ENCODE data around the gene TAS2R30. TPM values are rescaled to one million over a fixed set of nuclear protein-coding genes. Genes with fewer than 3 reads are reported as not detected.
"Not testable (repeated sequence)": the region's sequence is repeated elsewhere in the genome, so short reads cannot be mapped to it uniquely, and the experiment has no call there.

The TAS2R30 gene
- total and polyA plus RNA-seq, 2 donors: 42.9 TPM; not detected in 1

DNA sequence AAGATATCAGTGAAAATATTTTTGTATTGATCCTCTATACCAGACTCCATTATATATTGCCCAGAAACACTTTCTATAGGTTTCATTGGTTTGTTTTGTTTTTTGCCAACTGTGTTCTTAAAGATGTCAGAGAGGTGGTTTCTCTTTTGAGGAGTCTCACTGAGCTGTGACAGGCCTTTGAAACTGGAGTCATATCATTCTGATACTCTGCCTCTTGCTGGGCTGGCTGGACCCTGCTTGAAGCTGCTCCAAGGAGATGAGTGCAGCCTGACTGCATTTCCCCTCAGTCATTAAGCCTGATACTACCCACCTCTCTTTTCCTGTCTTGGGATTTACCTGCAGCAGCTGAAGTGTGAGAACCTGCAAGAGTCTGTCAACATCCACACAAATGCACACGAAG, 16.4 kb upstream of the TAS2R30 start:
- Histone ChIP-seq H3K4me3 (ENCODE audit: low read depth, low read length) (no peak overlapping the region), H3K36me3 (ENCODE audit: insufficient read depth) (no peaks in the 10 kb centered on the region), H3K4me1 (ENCODE audit: insufficient read depth) (no peaks in the 10 kb centered on the region), H3K27ac (ENCODE audit: low read depth) (no peak overlapping the region)
- DNase-seq (ENCODE audit: extremely low spot score): no peak
- 62% methylated on average over 1 of the region's 1 CpG for WGBS

DNA sequence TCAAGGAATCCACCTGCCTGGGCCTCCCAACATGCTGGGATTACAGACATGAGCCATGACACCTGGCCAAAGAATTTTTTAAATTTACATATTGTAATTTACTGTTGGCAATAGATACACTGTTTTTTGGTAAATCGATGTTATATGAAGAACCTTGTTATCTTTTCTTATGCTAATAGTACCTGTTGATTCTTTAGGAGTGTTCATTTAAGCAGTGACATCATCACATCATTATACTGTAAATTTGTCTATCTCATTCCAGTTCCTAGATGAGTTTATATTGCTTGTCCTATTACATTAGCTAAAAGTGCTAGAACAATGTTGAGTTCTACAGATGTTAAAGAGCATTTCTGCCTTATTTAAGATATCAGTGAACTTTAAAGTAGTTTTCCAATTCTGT, 13.0 kb upstream of the TAS2R30 start:
- H3K4me3 ChIP-seq (ENCODE audit: low read depth, low read length): no peak overlapping the region
- no peaks in the 10 kb centered on the region for H3K4me1 ChIP-seq (ENCODE audit: insufficient read depth)
- DNase-seq (ENCODE audit: extremely low spot score): no peak
- 99% methylated on average over 1 of the region's 1 CpG for WGBS
- no peak overlapping the region for H3K27ac ChIP-seq (ENCODE audit: low read depth)
- peaks cover 1% of the 10 kb centered on the region for H3K36me3 ChIP-seq (ENCODE audit: insufficient read depth)

DNA sequence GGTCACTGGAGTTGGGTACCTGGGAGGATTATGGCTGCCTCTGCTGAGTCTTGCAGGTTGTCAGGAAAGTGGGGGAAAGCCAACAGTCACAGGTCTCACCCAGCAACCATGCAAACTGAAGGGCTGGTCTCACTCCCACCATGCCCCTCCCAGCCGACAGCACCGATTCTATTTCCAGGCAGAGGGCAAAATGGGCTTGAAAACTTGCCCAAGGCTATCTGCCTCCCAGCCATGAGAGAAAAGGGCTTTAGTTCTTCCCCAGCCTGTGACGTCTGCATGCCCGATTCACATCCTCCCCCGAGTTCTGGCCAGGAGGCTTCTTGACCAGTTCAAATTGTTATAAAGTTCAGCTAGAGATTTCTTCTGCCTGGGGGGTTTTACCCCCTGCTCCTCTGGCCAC, 9.9 kb upstream of the TAS2R30 start:
- no peaks in the 10 kb centered on the region for H3K4me1 ChIP-seq (ENCODE audit: insufficient read depth)
- peaks cover 1% of the 10 kb centered on the region for H3K36me3 ChIP-seq (ENCODE audit: insufficient read depth)
- no peak overlapping the region for H3K27ac ChIP-seq (ENCODE audit: low read depth)
- H3K4me3 ChIP-seq (ENCODE audit: low read depth, low read length): no peak overlapping the region
- 89% methylated on average over 5 of the region's 5 CpGs for WGBS
- DNase-seq (ENCODE audit: extremely low spot score): no peak

DNA sequence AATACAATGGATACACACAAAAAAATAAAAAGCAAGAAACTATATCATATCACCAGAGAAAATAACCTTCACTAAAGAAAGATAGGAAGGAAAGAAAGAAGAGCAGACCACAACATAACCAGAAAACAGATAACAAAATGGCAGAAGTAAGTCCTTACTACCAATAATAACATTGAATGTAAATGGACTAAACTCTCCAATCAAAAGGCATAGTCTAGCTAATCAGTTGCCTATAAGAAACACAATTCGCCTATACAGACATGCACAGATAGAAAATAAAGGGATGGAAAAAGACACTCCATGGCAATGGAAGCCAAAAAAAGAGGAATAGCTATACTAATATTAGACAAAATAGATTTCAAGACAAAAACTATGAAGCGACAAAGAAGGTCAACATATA, 8.9 kb upstream of the TAS2R30 start:
- Histone ChIP-seq H3K4me3 (ENCODE audit: low read depth, low read length) (no peak overlapping the region), H3K4me1 (ENCODE audit: insufficient read depth) (no peaks in the 10 kb centered on the region), H3K36me3 (ENCODE audit: insufficient read depth) (peaks cover 1% of the 10 kb centered on the region), H3K27ac (ENCODE audit: low read depth) (no peak overlapping the region)
- no peak for DNase-seq (ENCODE audit: extremely low spot score)
- WGBS: 82% methylated on average over 2 of the region's 2 CpGs

DNA sequence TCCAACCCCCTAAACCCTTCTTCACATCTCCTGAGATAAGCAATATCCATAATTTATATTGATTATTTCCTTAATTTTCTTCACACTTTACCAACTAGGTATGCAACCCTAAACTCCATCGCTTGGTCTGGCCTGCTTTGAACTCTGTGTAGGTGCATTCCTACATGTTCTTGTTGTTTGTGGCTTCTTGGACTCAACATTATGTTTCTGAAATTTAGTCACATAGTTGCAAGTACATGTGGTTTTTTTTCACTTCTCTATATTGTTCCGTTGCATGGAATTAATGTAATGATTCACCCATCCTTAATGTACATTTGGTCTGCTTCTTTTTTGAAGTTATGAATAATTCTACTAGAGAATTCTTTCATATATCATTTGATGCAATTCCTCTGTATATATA, 1.6 kb upstream of the TAS2R30 start:
- H3K36me3 ChIP-seq (ENCODE audit: insufficient read depth): no peaks in the 10 kb centered on the region
- H3K4me1 ChIP-seq (ENCODE audit: insufficient read depth): no peaks in the 10 kb centered on the region
- WGBS: 78% methylated on average over 2 of the region's 2 CpGs
- no peak overlapping the region for H3K4me3 ChIP-seq (ENCODE audit: low read depth, low read length)
- DNase-seq (ENCODE audit: extremely low spot score): no peak
- no peak overlapping the region for H3K27ac ChIP-seq (ENCODE audit: low read depth)

DNA sequence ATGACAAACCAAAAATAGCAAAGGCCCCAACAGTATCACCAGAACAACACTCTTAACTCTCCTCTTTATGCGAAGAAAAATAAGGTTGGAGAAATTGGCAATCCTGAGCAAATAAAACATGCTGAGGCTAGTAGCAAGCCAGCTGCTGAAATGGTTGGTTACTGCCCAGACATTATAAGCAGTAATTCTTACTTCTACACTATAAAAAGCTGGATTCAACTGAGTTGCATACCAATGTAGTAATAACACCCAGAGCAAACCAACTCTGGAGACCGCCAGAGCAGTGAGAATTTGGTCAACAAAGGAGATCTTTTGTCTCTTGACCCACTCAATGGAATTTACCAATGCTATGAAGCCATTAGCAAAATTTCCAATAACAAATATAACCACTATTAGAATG, 628 bp downstream of the TAS2R30 start:
- Histone ChIP-seq H3K4me1 (ENCODE audit: insufficient read depth) (no peaks in the 10 kb centered on the region), H3K27ac (ENCODE audit: low read depth) (no peak overlapping the region), H3K36me3 (ENCODE audit: insufficient read depth) (no peaks in the 10 kb centered on the region), H3K4me3 (ENCODE audit: low read depth, low read length) (no peak overlapping the region)
- 83% methylated on average over 2 of the region's 2 CpGs for whole genome bisulfite sequencing
- DNase-seq (ENCODE audit: extremely low spot score): peak; percentile 3

DNA sequence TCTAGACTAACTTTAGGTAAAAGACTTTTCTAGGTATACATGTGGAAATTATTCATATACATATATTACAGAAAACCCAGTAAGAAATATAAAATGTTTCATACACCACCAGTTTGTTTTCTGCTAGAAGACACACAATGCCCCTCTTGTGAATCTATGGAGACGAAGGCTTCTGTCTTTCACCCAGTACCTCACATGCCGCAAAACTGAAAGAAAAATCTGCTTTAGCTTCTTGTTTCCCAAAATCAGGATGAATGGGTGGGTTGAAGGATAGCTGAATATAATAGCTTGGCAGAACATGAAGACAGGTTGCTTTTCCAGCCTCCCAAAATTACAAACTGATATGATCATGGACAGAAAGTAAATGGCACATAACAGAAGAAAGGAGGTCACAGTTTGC, 1.3 kb downstream of the TAS2R30 start:
- no peak for DNase-seq (ENCODE audit: extremely low spot score)
- 92% methylated on average over 2 of the region's 2 CpGs for WGBS
- H3K36me3 ChIP-seq (ENCODE audit: insufficient read depth): no peaks in the 10 kb centered on the region
- no peak overlapping the region for H3K27ac ChIP-seq (ENCODE audit: low read depth)
- H3K4me3 ChIP-seq (ENCODE audit: low read depth, low read length): no peak overlapping the region
- H3K4me1 ChIP-seq (ENCODE audit: insufficient read depth): no peaks in the 10 kb centered on the region

DNA sequence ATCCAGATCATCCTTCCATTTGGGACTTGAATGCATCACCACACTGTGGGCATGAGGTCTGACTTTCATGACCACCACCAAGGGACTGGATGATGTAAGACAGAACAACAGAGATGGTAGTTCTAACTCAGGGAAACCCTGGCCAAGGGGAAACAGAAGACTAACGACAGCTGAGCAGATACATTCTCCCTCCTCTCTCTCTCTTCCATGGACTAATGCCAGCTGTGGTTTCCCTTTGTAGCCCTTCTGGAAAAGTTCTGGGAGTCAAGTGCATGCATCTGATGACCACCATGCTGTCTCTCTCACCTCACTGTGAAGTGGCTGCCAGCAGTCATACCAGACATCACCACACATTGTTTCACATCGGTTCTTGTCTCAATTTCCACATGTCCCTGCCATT, 3.4 kb downstream of the TAS2R30 start:
- WGBS: 58% methylated on average over 2 of the region's 2 CpGs
- DNase-seq (ENCODE audit: extremely low spot score): no peak
- Histone ChIP-seq H3K4me3 (ENCODE audit: low read depth, low read length) (no peak overlapping the region), H3K27ac (ENCODE audit: low read depth) (no peak overlapping the region), H3K36me3 (ENCODE audit: insufficient read depth) (no peaks in the 10 kb centered on the region), H3K4me1 (ENCODE audit: insufficient read depth) (no peaks in the 10 kb centered on the region)

DNA sequence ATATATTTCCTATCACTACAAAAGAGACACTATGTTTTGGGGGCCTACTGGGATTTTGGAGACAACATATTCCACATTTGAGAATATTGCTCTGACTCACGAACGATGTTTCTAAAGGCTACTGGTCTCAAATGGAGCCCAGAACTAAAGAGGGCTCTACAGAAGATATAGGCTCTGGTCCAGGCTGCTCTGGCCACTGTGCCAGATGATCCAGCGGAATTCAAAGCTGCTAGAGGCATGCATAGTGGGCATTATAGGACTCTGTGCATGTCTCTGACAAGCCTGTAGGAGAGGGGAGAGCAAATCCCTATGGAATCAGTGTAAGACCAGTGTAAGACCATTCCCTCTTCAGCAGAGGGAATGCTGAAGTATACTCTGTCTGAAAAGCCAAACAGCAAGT, 4.1 kb downstream of the TAS2R30 start:
- Histone ChIP-seq H3K4me1 (ENCODE audit: insufficient read depth) (no peaks in the 10 kb centered on the region), H3K27ac (ENCODE audit: low read depth) (no peak overlapping the region), H3K36me3 (ENCODE audit: insufficient read depth) (no peaks in the 10 kb centered on the region), H3K4me3 (ENCODE audit: low read depth, low read length) (no peak overlapping the region)
- DNase-seq (ENCODE audit: extremely low spot score): no peak
- WGBS: 94% methylated on average over 3 of the region's 3 CpGs

DNA sequence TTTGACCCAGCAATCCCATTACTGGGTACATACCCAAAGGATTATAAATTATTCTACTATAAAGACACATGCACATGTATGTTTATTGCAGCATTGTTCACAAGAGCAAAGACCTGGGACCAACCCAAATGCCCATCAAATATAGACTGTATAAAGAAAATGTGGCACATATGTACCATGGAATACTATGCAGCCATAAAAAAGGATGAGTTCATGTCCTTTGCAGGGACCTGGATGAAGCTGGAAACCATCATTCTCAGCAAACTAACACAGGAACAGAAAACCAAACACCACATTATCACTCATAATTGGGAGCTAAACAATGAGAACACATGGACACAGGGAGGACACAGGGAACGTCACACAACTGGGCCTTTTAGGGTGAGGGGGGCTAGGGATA, 20.3 kb downstream of the TAS2R30 start:
- not testable (repeated sequence) for H3K27ac ChIP-seq (ENCODE audit: low read depth); H3K36me3 ChIP-seq (ENCODE audit: insufficient read depth); H3K4me3 ChIP-seq (ENCODE audit: low read depth, low read length); DNase-seq (ENCODE audit: extremely low spot score); H3K4me1 ChIP-seq (ENCODE audit: insufficient read depth)
- 98% methylated on average over 1 of the region's 1 CpG for WGBS

DNA sequence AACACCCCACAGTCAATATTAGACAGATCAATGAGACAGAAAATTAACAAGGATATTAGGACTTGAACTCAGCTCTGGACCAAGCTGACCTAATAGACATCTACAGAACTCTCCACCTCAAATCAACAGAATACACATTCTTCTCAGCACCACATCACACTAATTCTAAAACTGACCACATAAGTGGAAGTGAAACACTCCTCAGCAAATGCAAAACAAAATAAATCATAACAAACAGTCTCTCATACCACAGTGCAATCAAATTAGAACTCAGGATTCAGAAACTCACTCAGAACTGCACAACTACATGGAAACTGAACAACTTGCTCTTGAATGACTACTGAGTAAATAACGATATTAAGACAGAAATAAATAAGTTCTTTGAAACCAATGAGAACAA, 23.2 kb downstream of the TAS2R30 start:
- not testable (repeated sequence) for H3K4me1 ChIP-seq (ENCODE audit: insufficient read depth); H3K36me3 ChIP-seq (ENCODE audit: insufficient read depth); H3K27ac ChIP-seq (ENCODE audit: low read depth); H3K4me3 ChIP-seq (ENCODE audit: low read depth, low read length); DNase-seq (ENCODE audit: extremely low spot score)
- WGBS: 99% methylated on average over 1 of the region's 1 CpG

DNA sequence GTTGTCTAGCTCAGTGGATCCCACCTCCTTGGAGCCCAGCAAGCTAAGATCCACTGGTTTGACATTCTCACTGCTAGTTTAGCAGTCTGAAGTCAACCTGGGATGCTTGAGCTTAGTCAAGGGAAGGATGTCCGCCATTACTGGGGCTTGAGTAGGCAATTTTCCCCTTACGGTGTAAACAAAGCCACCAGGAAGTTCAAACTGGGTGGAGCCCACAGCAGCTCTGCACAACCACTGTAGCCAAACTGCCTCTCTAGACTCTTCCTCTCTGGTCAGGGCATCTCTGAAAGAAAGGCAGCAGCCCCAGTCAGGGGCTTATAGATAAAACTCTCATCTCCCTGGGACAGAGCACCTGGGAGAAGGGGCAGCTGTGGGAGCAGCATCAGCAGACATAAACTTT, 25.6 kb downstream of the TAS2R30 start:
- no peak for DNase-seq (ENCODE audit: extremely low spot score)
- Histone ChIP-seq H3K36me3 (ENCODE audit: insufficient read depth) (no peaks in the 10 kb centered on the region), H3K27ac (ENCODE audit: low read depth) (no peak overlapping the region), H3K4me3 (ENCODE audit: low read depth, low read length) (no peak overlapping the region), H3K4me1 (ENCODE audit: insufficient read depth) (no peaks in the 10 kb centered on the region)
- 95% methylated on average over 2 of the region's 2 CpGs for WGBS

DNA sequence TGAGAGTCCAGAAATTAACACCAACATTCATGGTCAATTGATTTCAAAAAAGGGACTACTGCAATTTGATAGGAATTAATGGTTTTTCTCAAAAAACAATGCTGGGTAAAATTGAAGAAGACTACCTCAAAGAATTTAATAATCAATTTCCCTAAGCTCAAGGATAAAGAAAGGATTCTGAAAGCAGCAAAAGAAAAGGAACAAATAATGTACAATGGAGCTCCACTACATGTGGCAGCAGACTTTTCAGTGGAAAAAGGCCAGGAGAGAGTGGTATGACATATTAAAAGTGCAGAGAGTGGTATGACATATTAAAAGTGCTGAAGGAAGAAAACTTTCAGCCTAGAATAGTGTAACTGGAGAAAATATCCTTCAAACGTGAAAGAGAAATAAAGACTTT, 26.7 kb downstream of the TAS2R30 start:
- DNase-seq (ENCODE audit: extremely low spot score): no peak
- WGBS: 72% methylated on average over 1 of the region's 1 CpG

DNA sequence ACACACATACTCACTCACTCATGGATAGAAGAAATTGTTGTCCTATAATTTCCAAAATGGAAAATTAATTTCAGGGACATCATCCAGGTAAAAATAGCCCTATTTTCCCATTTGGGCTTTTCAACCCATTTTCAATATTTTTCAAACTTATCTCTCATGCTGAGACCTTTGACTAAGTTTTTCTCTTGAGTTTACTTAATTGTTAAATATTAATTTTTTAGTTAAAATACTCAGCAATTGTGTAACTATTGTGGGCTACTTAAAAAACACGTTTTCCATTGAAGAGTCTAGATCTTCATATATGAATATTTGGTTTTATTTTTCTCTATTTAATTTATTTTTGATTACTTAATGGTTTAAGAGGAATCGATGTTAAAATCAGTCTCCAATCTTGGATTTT, 28.2 kb downstream of the TAS2R30 start:
- Histone ChIP-seq H3K27ac (ENCODE audit: low read depth) (no peak overlapping the region), H3K36me3 (ENCODE audit: insufficient read depth) (no peaks in the 10 kb centered on the region), H3K4me1 (ENCODE audit: insufficient read depth) (no peaks in the 10 kb centered on the region), H3K4me3 (ENCODE audit: low read depth, low read length) (no peak overlapping the region)
- no peak for DNase-seq (ENCODE audit: extremely low spot score)
- 96% methylated on average over 2 of the region's 2 CpGs for WGBS

More for the DNA sequence above, 26.7 kb downstream of the TAS2R30 start:
- Histone ChIP-seq H3K4me1 (ENCODE audit: insufficient read depth) (no peaks in the 10 kb centered on the region), H3K36me3 (ENCODE audit: insufficient read depth) (no peaks in the 10 kb centered on the region), H3K27ac (ENCODE audit: low read depth) (no peak overlapping the region), H3K4me3 (ENCODE audit: low read depth, low read length) (no peak overlapping the region)

DNA sequence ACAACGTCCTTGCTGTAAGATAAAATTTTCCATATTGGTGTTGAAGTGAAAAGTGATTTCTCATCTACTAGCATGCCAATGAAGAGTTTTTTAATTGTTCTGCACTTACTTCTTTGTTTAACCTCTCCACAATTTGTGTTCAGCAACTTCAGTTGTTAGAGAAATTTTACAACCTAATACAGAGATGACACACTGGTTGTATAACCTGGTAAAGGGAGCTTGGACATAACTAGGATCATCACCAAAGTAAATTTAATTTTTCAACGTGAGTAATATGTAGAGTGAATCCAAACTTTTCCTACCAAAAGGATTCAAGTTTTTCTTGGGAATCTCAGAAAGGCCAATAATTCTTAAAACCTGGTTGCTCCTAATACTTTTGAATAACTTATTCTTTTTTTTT, 28.9 kb downstream of the TAS2R30 start:
- WGBS: 61% methylated on average over 2 of the region's 2 CpGs
- no peak overlapping the region for H3K27ac ChIP-seq (ENCODE audit: low read depth)
- no peaks in the 10 kb centered on the region for H3K4me1 ChIP-seq (ENCODE audit: insufficient read depth)
- no peaks in the 10 kb centered on the region for H3K36me3 ChIP-seq (ENCODE audit: insufficient read depth)
- no peak overlapping the region for H3K4me3 ChIP-seq (ENCODE audit: low read depth, low read length)
- DNase-seq (ENCODE audit: extremely low spot score): no peak

Measured in urinary bladder (tissue), 4 donors.